Measurements from ENCODE around the gene CCNI. TPM values are rescaled to one million over a fixed set of nuclear protein-coding genes. Genes with fewer than 3 reads are reported as not detected.

Gene CCNI
- total RNA-seq, 3 donors from 2014 or later = 267 to 346 (median 271) TPM

- TF ChIP-seq POLR2AphosphoS5 (IDR thresholded peaks at IDR 0.05) (no peak), CTCF (IDR thresholded peaks at IDR 0.05) (no peak)
- Histone ChIP-seq H3K36me3 (no peaks in the 10 kb centered on the region), H3K27ac (peak overlapping the region; percentile 100), H3K27me3 (no peaks in the 10 kb centered on the region), H3K4me1 (peaks cover 0 to 10% of the 10 kb centered on the region in 2 donors), H3K9me3 (no peaks in the 10 kb centered on the region), H3K4me3 (peak overlapping the region; percentile 96 to 97 (median 97))
- intact Hi-C loops (cut with DNase I; ENCODE audit: low total_unique reads) = no loop called here
- no peak for DNase-seq (ENCODE audit: low spot score in 2 of 2)
Observed at GRCh38 chr4:77076889-77077635, 1.3 kb upstream of the CCNI start.

DNA sequence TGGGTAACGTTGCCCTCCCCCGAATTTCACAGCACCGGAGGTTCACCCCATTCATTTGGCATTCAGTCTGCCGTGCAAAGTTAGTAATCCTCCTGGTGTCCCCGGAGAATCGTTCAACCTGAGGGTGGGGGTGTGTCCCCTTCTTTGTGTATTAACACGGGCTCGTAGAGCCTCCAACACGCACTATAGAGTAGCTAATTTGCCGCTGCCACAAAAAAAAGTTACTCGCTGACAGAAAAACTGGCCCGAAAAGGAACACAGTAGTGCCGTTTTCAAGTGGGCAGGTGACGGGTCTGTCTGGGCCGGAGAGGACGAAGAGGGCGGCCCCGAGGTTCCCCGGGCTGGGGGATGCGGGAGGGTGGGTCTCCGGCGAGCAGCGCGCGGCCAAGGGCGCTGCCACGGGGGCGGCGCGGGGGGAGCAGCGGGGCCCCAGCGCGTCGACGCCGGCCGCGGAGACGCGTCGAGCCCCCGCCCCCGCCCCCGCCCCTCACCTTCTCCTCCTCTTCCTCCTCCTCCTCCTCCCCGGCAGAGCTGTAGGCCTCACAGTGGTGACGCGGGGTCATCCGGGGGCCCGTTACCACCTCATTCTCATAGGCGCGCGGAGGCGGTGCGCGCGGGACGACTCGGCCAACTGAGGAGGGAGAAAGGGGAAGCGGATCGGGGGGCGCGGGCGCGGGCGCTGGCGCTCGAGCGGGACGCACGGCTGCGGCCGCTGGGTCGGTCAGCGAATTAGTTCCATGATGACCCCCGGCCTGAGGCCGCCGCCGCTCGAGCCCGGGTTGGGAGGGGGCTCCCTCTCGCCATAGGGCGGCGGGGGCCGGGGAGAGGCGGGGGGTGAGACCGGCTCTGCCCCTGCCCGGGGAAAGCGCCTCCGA, 571 bp downstream of the CCNI start:
- no peaks in the 10 kb centered on the region for H3K9me3 ChIP-seq
- DNase-seq (ENCODE audit: low spot score in 2 of 2) = peak; percentile 61 to 69
- peaks cover 0 to 16% of the 10 kb centered on the region in 2 donors for H3K4me1 ChIP-seq
- H3K27me3 ChIP-seq = no peaks in the 10 kb centered on the region
- intact Hi-C loops (cut with DNase I; ENCODE audit: low total_unique reads) = loop anchor here (2.0 kb wide), 2 partner anchors 82 to 560 kb away; partner anchors contain the start of gene CCNG2
- TF ChIP-seq POLR2A (IDR thresholded peaks at IDR 0.05) = no peak
- TF ChIP-seq POLR2AphosphoS5 (IDR thresholded peaks at IDR 0.05) = no peak
- no peak for TF ChIP-seq CTCF (IDR thresholded peaks at IDR 0.05)
- H3K36me3 ChIP-seq = no peaks in the 10 kb centered on the region
- peak overlapping the region; percentile 100 for H3K27ac ChIP-seq
- H3K4me3 ChIP-seq = peak overlapping the region; percentile 96 to 97 (median 97)

DNA sequence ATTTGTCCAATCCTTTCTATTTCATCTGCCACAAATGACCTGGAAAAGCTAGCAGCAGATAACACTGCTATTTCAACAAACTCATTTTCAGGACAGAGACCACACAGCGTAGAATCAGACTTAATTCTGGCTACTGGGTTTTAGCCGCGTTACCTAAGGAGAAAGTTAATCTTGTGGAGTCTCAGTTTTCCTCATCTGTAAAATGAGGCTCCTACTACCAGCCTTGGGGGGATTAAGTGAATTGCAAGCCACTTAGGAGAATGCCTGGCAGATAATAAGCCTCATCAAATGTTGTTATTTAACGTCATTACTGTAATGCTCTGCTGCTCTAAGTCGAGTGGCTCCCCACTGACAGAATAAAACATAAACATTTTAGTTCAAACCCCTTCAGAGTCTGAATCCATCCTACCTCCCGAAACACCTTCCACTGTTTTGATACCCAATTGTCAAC, 1.4 kb downstream of the CCNI start:
- Histone ChIP-seq H3K4me3 (peak overlapping the region; percentile 96 to 97 (median 97)), H3K9me3 (no peaks in the 10 kb centered on the region), H3K36me3 (no peaks in the 10 kb centered on the region), H3K27ac (peak overlapping the region; percentile 100), H3K27me3 (no peaks in the 10 kb centered on the region), H3K4me1 (peaks cover 0 to 16% of the 10 kb centered on the region in 2 donors)
- no peak for TF ChIP-seq POLR2AphosphoS5 (IDR thresholded peaks at IDR 0.05)
- no peak for TF ChIP-seq POLR2A (IDR thresholded peaks at IDR 0.05)
- no peak for TF ChIP-seq CTCF (IDR thresholded peaks at IDR 0.05)
- intact Hi-C loops (cut with DNase I; ENCODE audit: low total_unique reads) = loop anchor here (2.0 kb wide), 2 partner anchors 82 to 560 kb away; partner anchors contain the start of gene CCNG2
- no peak for DNase-seq (ENCODE audit: low spot score in 2 of 2)

GRCh38 chr4:77073981-77074380, 1.8 kb downstream of the CCNI start:
- H3K9me3 ChIP-seq = no peaks in the 10 kb centered on the region
- no peak for DNase-seq (ENCODE audit: low spot score in 2 of 2)

More at GRCh38 chr4:77073981-77074380, 1.8 kb downstream of the CCNI start:
- Histone ChIP-seq H3K4me1 (peaks cover 0 to 16% of the 10 kb centered on the region in 2 donors), H3K27ac (peak overlapping the region; percentile 100), H3K36me3 (no peaks in the 10 kb centered on the region), H3K27me3 (no peaks in the 10 kb centered on the region), H3K4me3 (peak overlapping the region; percentile 96 to 97 (median 97))
- TF ChIP-seq POLR2AphosphoS5 (IDR thresholded peaks at IDR 0.05) (no peak), CTCF (IDR thresholded peaks at IDR 0.05) (no peak), POLR2A (IDR thresholded peaks at IDR 0.05) (no peak)
- intact Hi-C loops (cut with DNase I; ENCODE audit: low total_unique reads) = loop anchor here (2.0 kb wide), 2 partner anchors 83 to 559 kb away; partner anchors contain the start of gene CCNG2
